IPS-18a (cell line): Measurements from ENCODE around the gene DPM1.
"Not testable (repeated sequence)": the region's sequence is repeated elsewhere in the genome, so short reads cannot be mapped to it uniquely, and the experiment has no call there.

Experiments
- H3K27ac ChIP-seq: one replicate; pipeline ENCODE4 v1.5.1; 2013; ENCODE audit warnings: low read length
- H3K27me3 ChIP-seq: one replicate; pipeline ENCODE4 v1.6.1; 2013; ENCODE audit warnings: mild to moderate bottlenecking, low read length; ENCODE audit not compliant: control insufficient read depth, insufficient read depth
- H3K36me3 ChIP-seq: one replicate; pipeline ENCODE4 v1.6.1; 2013; ENCODE audit warnings: low read depth, low read length; ENCODE audit not compliant: control insufficient read depth
- H3K4me1 ChIP-seq: one replicate; pipeline ENCODE4 v1.6.1; 2013; ENCODE audit warnings: low read depth, low read length; ENCODE audit not compliant: control insufficient read depth
- H3K4me3 ChIP-seq: one replicate; pipeline ENCODE4 v1.5.1; 2013; ENCODE audit warnings: low read length
- H3K9ac ChIP-seq: one replicate; pipeline ENCODE4 v1.6.1; 2013; ENCODE audit warnings: mild to moderate bottlenecking, low read length, moderate library complexity
- H3K9me3 ChIP-seq: one replicate; pipeline ENCODE4 v1.6.1; 2013; ENCODE audit warnings: low read depth, low read length; ENCODE audit not compliant: control insufficient read depth

Gene DPM1

DNA sequence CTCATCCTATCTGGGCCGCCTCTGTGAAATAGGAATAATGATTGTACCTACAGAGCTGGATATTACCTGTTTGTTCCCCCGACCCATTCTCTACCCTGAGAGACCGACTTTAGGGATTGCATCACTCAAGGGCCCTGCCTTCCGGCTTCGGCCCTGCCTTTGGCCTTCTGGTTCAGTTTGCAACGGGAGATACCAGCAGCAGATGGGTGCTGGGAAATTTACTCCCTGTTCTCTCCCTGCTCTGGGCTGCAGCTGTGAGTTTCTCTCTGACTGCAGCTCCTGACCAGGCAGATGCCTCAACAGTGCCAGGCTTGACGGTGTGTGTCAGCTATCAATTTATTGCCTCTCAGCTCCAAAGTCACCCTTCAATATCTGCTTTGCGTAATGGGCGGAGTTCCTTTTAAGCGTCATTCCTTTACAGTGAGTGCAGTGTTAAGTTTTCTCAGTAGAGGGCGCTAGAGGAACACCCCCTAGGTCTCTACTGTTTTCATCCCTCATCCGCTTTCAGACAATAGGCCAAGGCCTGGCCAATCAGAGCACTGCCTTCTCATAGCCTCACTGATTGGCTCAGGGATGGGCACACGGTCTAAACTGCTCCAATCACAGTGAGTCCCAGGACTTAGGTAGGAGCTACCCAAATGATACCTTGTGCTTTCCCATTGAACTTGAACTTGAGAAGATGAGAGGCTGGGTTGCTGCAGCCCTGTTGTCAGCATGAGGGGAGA lies 34.6 kb upstream of the DPM1 start:
- no peaks in the 10 kb centered on the region for H3K9me3 ChIP-seq
- no peaks in the 10 kb centered on the region for H3K27me3 ChIP-seq
- peaks cover 15% of the 10 kb centered on the region for H3K4me1 ChIP-seq
- H3K9ac ChIP-seq: peak overlapping the region; percentile 73
- H3K27ac ChIP-seq: peak overlapping the region; percentile 85
- no peaks in the 10 kb centered on the region for H3K36me3 ChIP-seq
- peak overlapping the region; percentile 48 for H3K4me3 ChIP-seq

- Histone ChIP-seq H3K4me3 (peak overlapping the region; percentile 48), H3K27me3 (no peaks in the 10 kb centered on the region), H3K36me3 (no peaks in the 10 kb centered on the region), H3K4me1 (peaks cover 15% of the 10 kb centered on the region), H3K9me3 (no peaks in the 10 kb centered on the region), H3K9ac (peak overlapping the region; percentile 73), H3K27ac (peak overlapping the region; percentile 85)
Observed at GRCh38 chr20:50992336-50992732, 34.0 kb upstream of the DPM1 start.

DNA sequence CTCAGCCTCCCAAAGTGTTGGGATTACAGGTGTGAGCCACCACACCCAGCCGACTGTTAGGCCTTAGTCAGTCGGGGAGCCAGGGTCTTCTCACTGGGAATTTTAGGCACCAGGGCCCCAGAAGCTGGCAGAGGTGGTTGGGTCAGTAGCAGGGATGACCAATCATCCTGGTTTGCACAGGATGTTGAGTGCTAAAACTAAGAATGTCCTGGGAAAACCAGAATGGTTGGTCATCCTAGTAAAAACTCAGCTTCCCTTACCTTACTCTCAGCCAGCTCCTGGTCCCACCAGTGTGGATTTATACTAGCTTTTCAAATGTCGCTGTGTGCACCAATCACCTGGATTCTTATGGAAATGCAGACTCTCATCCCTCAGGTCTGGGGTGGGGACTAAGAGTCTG lies 32.7 kb upstream of the DPM1 start:
- Histone ChIP-seq H3K9me3 (no peaks in the 10 kb centered on the region), H3K4me1 (peaks cover 15% of the 10 kb centered on the region), H3K36me3 (no peaks in the 10 kb centered on the region), H3K27ac (no peak overlapping the region), H3K4me3 (no peak overlapping the region), H3K9ac (peak overlapping the region; percentile 1), H3K27me3 (no peaks in the 10 kb centered on the region)

GRCh38 chr20:50987493-50988210 lies 29.3 kb upstream of the DPM1 start:
- H3K4me3 ChIP-seq: no peak overlapping the region
- no peak overlapping the region for H3K9ac ChIP-seq
- H3K27ac ChIP-seq: no peak overlapping the region
- H3K36me3 ChIP-seq: no peaks in the 10 kb centered on the region
- no peaks in the 10 kb centered on the region for H3K27me3 ChIP-seq
- H3K9me3 ChIP-seq: no peaks in the 10 kb centered on the region
- H3K4me1 ChIP-seq: peaks cover 12% of the 10 kb centered on the region

- H3K36me3 ChIP-seq: no peaks in the 10 kb centered on the region
- no peak overlapping the region for H3K27ac ChIP-seq
- no peaks in the 10 kb centered on the region for H3K9me3 ChIP-seq
- no peak overlapping the region for H3K9ac ChIP-seq
- no peak overlapping the region for H3K4me3 ChIP-seq
- no peaks in the 10 kb centered on the region for H3K4me1 ChIP-seq
- H3K27me3 ChIP-seq: no peaks in the 10 kb centered on the region
Observed at GRCh38 chr20:50983321-50983720, 25.0 kb upstream of the DPM1 start.

DNA sequence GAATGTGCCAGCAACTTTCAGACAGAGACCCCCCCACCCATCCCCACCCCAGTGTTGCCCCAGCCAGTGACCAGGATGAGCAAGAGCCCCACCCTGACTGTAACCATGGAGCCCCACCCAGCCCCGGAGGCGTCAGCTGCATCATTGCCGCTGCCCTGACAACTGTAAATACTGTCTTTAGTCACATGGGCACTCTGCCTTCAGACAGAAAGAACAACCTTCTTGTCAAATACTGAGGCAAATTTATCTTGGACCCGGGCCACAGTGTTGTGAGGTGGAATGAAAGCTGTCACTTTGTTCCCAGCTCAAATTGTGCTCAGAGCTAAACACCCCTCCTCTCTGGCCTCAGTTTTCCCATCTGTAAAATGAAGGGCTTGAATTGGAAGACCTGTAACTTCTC lies 24.0 kb upstream of the DPM1 start:
- Histone ChIP-seq H3K36me3 (no peaks in the 10 kb centered on the region), H3K27me3 (no peaks in the 10 kb centered on the region), H3K9me3 (no peaks in the 10 kb centered on the region), H3K27ac (no peak overlapping the region), H3K4me3 (no peak overlapping the region), H3K9ac (no peak overlapping the region), H3K4me1 (no peaks in the 10 kb centered on the region)

- Histone ChIP-seq H3K27ac (no peak overlapping the region), H3K9ac (no peak overlapping the region), H3K9me3 (no peaks in the 10 kb centered on the region), H3K4me3 (no peak overlapping the region), H3K27me3 (no peaks in the 10 kb centered on the region), H3K4me1 (no peaks in the 10 kb centered on the region), H3K36me3 (no peaks in the 10 kb centered on the region)
Observed at GRCh38 chr20:50981714-50982048, 23.3 kb upstream of the DPM1 start.

DNA sequence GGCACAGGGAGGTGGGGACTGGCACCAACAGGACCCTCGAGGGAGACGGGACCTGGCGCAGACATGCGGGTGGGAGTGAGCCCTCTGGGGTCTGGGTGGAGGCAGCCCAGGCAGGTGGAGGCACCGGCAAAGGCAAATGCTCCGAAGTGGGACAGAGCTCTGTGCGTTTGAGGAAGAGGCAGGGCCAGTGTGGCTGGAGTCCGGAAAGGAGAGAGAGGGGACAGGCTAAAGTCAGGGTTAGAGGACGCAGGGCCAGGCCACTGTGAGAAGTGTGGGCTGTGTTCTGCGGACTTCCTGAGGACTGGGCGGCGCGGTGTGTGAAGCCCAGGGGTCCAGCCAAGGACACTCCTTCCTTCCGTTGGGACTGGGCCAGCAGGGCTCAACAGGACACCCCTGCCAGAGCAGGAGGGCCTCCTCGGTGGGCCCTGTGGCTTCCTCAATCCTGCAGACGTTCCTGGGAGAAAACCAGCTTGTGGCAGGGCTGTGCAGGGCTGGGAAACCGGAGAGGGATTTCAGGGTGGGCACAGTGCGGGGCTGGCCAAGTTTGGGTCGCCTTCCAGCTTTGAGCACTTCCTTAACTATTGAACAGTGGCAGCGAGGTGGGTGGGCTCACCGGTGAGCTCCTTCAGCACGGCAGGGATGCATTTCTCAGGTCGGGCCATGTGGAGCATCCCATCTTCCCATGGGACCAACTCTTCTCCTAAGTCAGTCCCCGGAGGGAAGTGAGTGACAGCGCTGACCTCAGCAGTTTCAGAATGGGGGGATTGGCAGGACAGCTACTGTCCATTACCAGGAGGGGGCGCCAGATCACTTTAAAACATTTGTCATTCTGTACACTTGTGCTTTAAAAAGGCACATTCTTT lies 22.8 kb upstream of the DPM1 start:
- H3K4me1 ChIP-seq: no peaks in the 10 kb centered on the region
- H3K36me3 ChIP-seq: no peaks in the 10 kb centered on the region
- no peak overlapping the region for H3K9ac ChIP-seq
- H3K4me3 ChIP-seq: no peak overlapping the region
- H3K27me3 ChIP-seq: no peaks in the 10 kb centered on the region
- H3K9me3 ChIP-seq: no peaks in the 10 kb centered on the region
- no peak overlapping the region for H3K27ac ChIP-seq

DNA sequence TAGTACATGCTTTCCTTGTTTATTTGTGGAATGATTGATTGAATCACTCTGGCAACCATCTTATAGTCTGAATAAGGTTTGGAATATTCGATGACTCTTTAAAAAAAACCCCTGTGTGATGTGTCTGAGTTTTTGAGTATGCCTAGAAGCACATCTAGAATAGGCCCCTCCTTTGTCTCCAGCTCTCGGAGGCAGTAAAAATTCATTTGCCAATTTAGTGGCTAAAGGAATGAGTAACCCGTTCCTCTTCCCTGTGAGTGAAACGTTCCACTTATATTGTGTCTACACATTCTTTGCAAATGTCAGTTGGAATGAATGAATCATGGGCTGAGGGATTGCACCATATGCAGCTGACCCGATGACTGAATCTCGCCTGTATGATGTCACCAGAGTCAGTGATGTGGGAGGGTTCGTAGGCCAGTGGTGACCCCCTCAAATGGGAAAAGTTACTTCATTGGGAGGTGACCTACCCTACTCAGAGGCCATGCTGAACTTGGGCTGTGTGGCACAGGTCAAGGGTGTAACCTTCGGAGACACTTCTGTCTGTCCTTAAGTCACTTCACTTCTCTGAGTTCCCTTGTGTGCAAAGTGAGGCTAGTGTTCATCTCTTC lies 21.8 kb upstream of the DPM1 start:
- Histone ChIP-seq H3K4me1 (no peaks in the 10 kb centered on the region), H3K9me3 (no peaks in the 10 kb centered on the region), H3K36me3 (no peaks in the 10 kb centered on the region), H3K27ac (no peak overlapping the region), H3K4me3 (no peak overlapping the region), H3K27me3 (no peaks in the 10 kb centered on the region), H3K9ac (no peak overlapping the region)

- H3K4me1 ChIP-seq, H3K9me3 ChIP-seq, H3K36me3 ChIP-seq, H3K27me3 ChIP-seq, H3K27ac ChIP-seq, H3K9ac ChIP-seq, H3K4me3 ChIP-seq: not testable (repeated sequence)
Observed at GRCh38 chr20:50978533-50978932, 20.2 kb upstream of the DPM1 start.
